Measurements from ENCODE around the gene MYO9A.

Gene MYO9A

DNA sequence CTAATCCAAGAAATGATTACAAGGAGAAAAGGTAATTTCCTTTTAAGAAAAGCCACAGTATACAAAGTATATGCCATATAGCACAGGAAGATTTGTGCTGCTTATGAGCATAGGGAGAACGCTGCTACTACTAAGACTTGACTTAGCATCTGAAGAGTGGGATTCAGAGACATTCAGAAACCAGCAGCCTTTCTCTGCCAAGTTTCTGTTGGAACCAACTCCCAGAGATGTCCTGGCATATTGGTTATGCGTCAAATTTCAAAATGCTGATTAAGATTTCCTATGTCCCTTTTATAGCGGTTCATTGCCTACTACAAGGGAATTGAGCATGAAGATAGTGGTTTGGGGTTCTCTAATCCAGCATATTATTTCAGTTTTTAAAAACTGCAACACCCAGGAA is 302.6 kb downstream of the MYO9A start:
- TF ChIP-seq, protein P1, sequence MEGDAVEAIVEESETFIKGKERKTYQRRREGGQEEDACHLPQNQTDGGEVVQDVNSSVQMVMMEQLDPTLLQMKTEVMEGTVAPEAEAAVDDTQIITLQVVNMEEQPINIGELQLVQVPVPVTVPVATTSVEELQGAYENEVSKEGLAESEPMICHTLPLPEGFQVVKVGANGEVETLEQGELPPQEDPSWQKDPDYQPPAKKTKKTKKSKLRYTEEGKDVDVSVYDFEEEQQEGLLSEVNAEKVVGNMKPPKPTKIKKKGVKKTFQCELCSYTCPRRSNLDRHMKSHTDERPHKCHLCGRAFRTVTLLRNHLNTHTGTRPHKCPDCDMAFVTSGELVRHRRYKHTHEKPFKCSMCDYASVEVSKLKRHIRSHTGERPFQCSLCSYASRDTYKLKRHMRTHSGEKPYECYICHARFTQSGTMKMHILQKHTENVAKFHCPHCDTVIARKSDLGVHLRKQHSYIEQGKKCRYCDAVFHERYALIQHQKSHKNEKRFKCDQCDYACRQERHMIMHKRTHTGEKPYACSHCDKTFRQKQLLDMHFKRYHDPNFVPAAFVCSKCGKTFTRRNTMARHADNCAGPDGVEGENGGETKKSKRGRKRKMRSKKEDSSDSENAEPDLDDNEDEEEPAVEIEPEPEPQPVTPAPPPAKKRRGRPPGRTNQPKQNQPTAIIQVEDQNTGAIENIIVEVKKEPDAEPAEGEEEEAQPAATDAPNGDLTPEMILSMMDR (IDR thresholded peaks at IDR 0.05; ENCODE audit: low read depth, low read length) = no peak
- DNase-seq (ENCODE audit: extremely low read depth, low read depth) = no peak

DNA sequence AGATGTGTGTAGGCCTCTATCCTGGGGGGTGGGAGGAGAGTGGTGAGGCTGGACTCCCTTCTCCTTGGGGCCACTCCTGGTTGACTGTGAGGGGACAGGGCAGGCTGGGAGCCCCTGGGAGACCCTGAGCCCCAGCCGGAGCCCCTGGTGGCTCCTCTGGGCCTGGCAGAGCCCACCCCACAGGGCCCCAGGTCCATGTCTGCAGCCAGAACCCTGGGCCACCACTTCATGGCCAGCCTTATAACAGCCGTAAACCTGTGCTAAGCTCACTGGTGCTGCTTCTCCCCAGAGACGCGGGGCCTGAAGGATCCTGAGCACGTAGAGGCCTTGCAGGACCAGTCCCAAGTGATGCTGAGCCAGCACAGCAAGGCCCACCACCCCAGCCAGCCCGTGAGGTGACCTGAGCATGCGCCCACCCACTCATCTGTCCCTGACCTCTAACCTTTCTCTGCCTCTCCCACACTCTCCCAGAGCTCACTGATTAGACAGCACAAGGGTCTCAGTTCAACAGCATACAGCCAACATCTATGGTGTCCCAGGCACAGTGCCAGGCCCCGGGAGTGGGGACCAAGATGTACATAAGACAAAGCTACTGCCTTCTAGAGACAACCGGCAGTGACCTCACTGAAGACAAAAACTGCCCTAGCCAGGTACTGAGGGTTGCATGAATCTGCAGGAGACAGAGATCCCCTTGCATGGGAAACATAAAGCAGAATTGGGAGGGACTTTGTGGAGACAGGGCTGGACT is 304.1 kb downstream of the MYO9A start:
- DNase-seq (ENCODE audit: extremely low read depth, low read depth) = no peak
- TF ChIP-seq, protein P1 (IDR thresholded peaks at IDR 0.05; ENCODE audit: low read depth, low read length) = no peak

DNA sequence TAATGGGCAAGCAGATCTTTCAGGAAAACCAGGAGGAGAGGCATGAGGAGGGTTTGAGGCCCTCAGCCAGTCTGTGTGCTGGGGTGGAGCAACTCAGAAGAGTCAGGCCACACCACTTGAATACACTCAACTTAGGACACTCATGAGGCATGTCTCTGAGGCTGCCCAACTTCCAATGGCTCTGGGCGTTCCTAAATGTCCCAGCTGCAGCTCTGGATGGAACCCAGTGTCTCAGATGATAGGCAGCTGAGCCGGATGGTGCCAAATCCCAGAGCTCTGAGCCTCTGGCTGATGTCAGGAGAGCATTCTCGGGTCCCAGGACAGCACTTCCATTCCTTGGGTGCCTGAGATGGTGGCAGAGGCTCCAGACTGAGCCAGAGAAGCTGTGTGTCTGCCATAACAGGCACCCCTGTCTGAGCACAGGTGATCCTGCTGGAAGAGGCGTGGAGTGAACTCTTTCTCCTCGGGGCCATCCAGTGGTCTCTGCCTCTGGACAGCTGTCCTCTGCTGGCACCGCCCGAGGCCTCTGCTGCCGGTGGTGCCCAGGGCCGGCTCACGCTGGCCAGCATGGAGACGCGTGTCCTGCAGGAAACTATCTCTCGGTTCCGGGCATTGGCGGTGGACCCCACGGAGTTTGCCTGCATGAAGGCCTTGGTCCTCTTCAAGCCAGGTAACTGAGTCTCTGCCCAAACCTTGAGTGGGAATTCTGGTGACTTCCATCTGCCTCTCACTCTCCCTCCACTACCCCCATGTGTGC is 304.8 kb downstream of the MYO9A start:
- TF ChIP-seq, protein P1 (IDR thresholded peaks at IDR 0.05; ENCODE audit: low read depth, low read length) = no peak
- DNase-seq (ENCODE audit: extremely low read depth, low read depth) = no peak

DNA sequence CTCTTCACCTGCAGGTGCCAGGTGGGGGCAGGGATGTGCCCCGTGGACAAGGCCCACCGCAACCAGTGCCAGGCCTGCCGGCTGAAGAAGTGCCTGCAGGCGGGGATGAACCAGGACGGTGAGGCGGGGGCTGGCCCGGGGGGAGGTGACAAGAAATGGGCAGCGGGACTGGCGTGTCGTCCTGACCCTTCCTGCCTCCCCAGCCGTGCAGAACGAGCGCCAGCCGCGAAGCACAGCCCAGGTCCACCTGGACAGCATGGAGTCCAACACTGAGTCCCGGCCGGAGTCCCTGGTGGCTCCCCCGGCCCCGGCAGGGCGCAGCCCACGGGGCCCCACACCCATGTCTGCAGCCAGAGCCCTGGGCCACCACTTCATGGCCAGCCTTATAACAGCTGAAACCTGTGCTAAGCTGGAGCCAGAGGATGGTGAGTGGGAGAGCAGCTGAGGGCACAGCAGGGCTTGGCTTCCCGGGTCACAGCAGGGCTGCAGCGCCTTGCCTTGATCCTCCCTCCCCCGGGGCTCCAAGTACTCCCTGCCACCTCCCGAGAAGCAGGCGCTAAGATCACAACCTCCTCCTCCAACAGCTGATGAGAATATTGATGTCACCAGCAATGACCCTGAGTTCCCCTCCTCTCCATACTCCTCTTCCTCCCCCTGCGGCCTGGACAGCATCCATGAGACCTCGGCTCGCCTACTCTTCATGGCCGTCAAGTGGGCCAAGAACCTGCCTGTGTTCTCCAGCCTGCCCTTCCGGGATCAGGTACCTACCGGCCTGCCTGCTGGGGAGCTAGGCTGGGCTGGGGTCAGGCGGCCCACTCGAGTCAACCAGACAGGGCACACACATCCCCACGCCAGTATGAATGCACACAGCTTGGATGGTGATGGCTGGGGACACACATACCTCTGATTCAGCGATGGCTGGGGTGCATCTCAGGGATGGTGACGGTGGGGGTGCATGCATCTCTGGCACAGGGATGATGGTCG is 305.9 kb downstream of the MYO9A start:
- TF ChIP-seq, protein P1 (IDR thresholded peaks at IDR 0.05; ENCODE audit: low read depth, low read length) = no peak
- no peak for DNase-seq (ENCODE audit: extremely low read depth, low read depth)

DNA sequence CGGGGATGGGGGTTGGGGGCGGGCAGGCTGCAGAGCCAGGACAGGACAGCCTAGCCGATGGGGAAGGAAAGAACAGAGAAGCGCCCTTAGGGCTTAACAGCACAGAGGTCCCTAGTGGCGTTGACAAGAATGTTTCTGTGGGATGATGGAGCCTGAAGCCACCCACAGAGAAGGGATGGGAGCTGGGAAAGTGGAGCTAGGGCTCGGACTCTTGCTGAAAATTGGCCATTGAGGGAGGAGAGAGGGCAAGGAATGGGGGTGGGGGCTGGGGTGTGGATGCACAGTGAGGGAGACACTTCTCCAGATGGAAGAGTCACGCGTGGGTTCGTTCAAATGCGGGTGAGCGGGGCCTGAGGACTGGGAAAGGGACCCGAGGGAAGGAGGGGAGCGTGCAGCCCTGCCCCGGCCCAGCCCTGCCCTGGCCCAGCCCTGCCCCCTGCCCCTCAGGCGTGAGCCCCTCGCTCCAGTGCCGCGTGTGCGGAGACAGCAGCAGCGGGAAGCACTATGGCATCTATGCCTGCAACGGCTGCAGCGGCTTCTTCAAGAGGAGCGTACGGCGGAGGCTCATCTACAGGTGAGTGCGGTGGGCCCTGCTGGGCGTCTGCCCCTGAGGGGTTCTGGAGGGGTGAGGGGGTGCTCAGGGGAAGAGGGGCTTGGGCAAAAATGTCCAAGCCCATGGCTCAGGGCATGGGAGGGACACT is 306.8 kb downstream of the MYO9A start:
- no peak for DNase-seq (ENCODE audit: extremely low read depth, low read depth)
- TF ChIP-seq, protein P1 (IDR thresholded peaks at IDR 0.05; ENCODE audit: low read depth, low read length) = no peak

DNA sequence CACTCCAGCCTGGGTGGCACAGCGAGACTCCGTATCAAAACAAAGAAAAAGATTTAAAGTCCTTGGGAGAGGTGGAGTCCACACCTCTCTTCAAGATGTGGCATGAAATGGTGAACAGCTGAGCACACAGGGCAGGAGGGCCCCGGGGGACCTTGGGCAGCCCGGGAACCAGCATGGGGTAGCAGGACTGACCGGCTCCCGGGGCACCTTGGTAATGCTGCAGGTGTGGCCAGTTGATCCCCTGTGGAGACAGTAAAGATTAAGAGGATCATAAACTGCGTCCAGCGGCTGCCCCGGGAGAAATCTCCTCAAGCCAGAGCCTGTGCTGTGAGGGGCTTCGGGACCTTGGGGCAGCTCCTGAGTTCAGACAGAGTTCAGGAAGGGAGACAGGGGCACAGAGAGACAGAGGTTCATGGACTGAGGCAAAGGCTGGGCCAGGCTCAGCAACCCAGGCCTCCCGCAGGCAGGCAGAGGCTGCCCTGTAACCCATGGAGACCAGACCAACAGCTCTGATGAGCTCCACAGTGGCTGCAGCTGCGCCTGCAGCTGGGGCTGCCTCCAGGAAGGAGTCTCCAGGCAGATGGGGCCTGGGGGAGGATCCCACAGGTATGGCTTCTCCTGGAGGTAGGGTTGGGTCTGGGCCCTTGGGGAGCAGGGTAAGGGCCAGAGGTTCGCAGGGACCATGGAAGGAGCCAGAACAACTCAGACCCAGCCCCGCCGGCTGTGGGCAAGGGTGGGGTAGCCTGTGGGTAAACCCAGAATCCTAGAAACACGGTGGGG is 307.5 kb downstream of the MYO9A start, which contains the start of gene NR2E3:
TSS of gene NR2E3 (plus strand) at position 299 of the 780 bp plus-strand sequence. CDS start at position 489, 190 bp downstream.
- TF ChIP-seq, protein P1 (IDR thresholded peaks at IDR 0.05; ENCODE audit: low read depth, low read length) = no peak
- DNase-seq (ENCODE audit: extremely low read depth, low read depth) = no peak
